Neural cell (in vitro differentiated cells): ENCODE data around the gene TRAPPC14. TPM values are rescaled to one million over a fixed set of nuclear protein-coding genes. Genes with fewer than 3 reads are reported as not detected.

ENCODE experiments used
- H2AFZ ChIP-seq: fragments of 200-600, 300-800 bp; sonication (generic), shearing (Covaris generic); 2 replicates; pipeline ENCODE4 v1.6.0; 2014; ENCODE audit warnings: low read depth, mild to moderate bottlenecking, antibody characterized with exemption, low read length, moderate library complexity
- H3F3A ChIP-seq: fragments of 200-600 bp; shearing (Covaris generic); 2 replicates; pipeline ENCODE4 v1.6.1; 2016; ENCODE audit warnings: mild to moderate bottlenecking, moderate library complexity, mixed read lengths, antibody characterized with exemption, low read length; ENCODE audit not compliant: insufficient read depth, poor library complexity, severe bottlenecking
- H3K27ac ChIP-seq: fragments of 200-600, 300-800 bp; sonication (generic), shearing (Covaris generic); 2 replicates; pipeline ENCODE4 v1.5.1; 2014; ENCODE audit warnings: mild to moderate bottlenecking, low read length, moderate library complexity
- H3K27me3 ChIP-seq: fragments of 300-800, 200-600 bp; sonication (generic), shearing (Covaris generic); 2 replicates; pipeline ENCODE4 v1.6.0; 2014; ENCODE audit warnings: mild to moderate bottlenecking, low read depth, low read length, moderate library complexity; ENCODE audit not compliant: insufficient read depth
- H3K36me3 ChIP-seq: fragments of 300-800, 200-600 bp; sonication (generic), shearing (Covaris generic); 2 replicates; pipeline ENCODE4 v1.5.1; 2014; ENCODE audit warnings: mild to moderate bottlenecking, antibody characterized with exemption, low read length, moderate library complexity; ENCODE audit not compliant: insufficient read depth
- H3K4me2 ChIP-seq: fragments of 300-800, 200-600 bp; sonication (generic), shearing (Covaris generic); 2 replicates; pipeline ENCODE4 v1.6.0; 2014; ENCODE audit warnings: mild to moderate bottlenecking, low read length
- H3K4me3 ChIP-seq: fragments of 300-800, 200-600 bp; sonication (generic), shearing (Covaris generic); 2 replicates; pipeline ENCODE4 v1.5.1; 2014; ENCODE audit warnings: mild to moderate bottlenecking, low read length, moderate library complexity
- H3K79me2 ChIP-seq: fragments of 200-600 bp; shearing (Covaris generic); replicated peaks from 2 replicates; pipeline ENCODE4 v1.6.0; 2014; ENCODE audit warnings: mild to moderate bottlenecking, low read length, moderate library complexity; ENCODE audit not compliant: insufficient read depth
- H3K9ac ChIP-seq: fragments of 300-800, 200-600 bp; sonication (generic), shearing (Covaris generic); 2 replicates; pipeline ENCODE4 v1.6.1; 2016; ENCODE audit warnings: mild to moderate bottlenecking, low read length, mixed read lengths
- H3K9me2 ChIP-seq: fragments of 200-600 bp; shearing (Covaris generic); 2 replicates; pipeline ENCODE4 v1.6.1; 2016; ENCODE audit warnings: mild to moderate bottlenecking, low read length, mixed read lengths; ENCODE audit not compliant: insufficient read depth
- H3K9me3 ChIP-seq: fragments of 200-600, 300-800 bp; sonication (generic), shearing (Covaris generic); 2 replicates; pipeline ENCODE4 v1.6.1; 2016; ENCODE audit warnings: mild to moderate bottlenecking, mixed run types, low read length, moderate library complexity, mixed read lengths
- H4K20me1 ChIP-seq: fragments of 200-600 bp; shearing (Covaris generic); 2 replicates; pipeline ENCODE4 v1.6.1; 2016; ENCODE audit warnings: mild to moderate bottlenecking, mixed run types; ENCODE audit not compliant: insufficient read depth
- CTCF ChIP-seq: fragments of 450-650 bp; IDR thresholded peaks from 2 replicates; pipeline ENCODE4 v1.5.1; 2014; ENCODE audit warnings: antibody characterized with exemption, mild to moderate bottlenecking, moderate library complexity; ENCODE audit not compliant: poor library complexity, severe bottlenecking
- EP300 ChIP-seq: fragments of 450-650 bp; conservative IDR thresholded peaks from 2 replicates; pipeline ENCODE4 v1.6.1; 2014; ENCODE audit warnings: antibody characterized with exemption, mild to moderate bottlenecking, moderate library complexity; ENCODE audit not compliant: poor library complexity, severe bottlenecking
- EZH2 ChIP-seq: fragments of 200-600, 300-800 bp; shearing (Covaris generic), sonication (generic); IDR thresholded peaks from 2 replicates; pipeline ENCODE4 v1.6.1; 2014; ENCODE audit warnings: antibody characterized with exemption, low read length, borderline replicate concordance, mild to moderate bottlenecking; ENCODE audit not compliant: insufficient read depth, poor library complexity, severe bottlenecking
- MXI1 ChIP-seq: fragments of 450-650 bp; conservative IDR thresholded peaks from 2 replicates; pipeline ENCODE4 v1.6.1; 2014; ENCODE audit warnings: antibody characterized with exemption, mild to moderate bottlenecking; ENCODE audit not compliant: poor library complexity, severe bottlenecking
- POLR2AphosphoS5 ChIP-seq: IDR thresholded peaks from 2 replicates; pipeline ENCODE4 v1.6.1; 2012
- RAD21 ChIP-seq: fragments of 450-650 bp; conservative IDR thresholded peaks from 2 replicates; pipeline ENCODE4 v1.6.1; 2014; ENCODE audit warnings: antibody characterized with exemption, mild to moderate bottlenecking, moderate library complexity
- REST ChIP-seq: IDR thresholded peaks from 2 replicates; pipeline ENCODE4 v1.6.1; 2012; ENCODE audit warnings: borderline replicate concordance
- SMC3 ChIP-seq: fragments of 450-650 bp; conservative IDR thresholded peaks from 2 replicates; pipeline ENCODE4 v1.6.1; 2014; ENCODE audit warnings: antibody characterized with exemption, mild to moderate bottlenecking, moderate library complexity; ENCODE audit not compliant: poor library complexity
- TAF1 ChIP-seq: IDR thresholded peaks from 2 replicates; pipeline ENCODE4 v1.6.1; 2012; ENCODE audit warnings: low read depth
- polyA plus RNA-seq: library from polyadenylated mRNA; depleted of rRNA; stranded (reverse); fragments of >200 nt; gene quantifications from 2 replicates; pipeline ENCODE4 v1.2.3, GENCODE V29; 2014

The TRAPPC14 gene
- polyA plus RNA-seq, 1 donor from 2014 or later: 26.7 TPM

GRCh38 chr7:100109521-100110163 lies 48.9 kb downstream of the TRAPPC14 start:
- H3K9me3 ChIP-seq: no peaks in the 10 kb centered on the region
- no peak overlapping the region for H3K4me2 ChIP-seq
- no peak overlapping the region for H3K9ac ChIP-seq
- H3K36me3 ChIP-seq: no peaks in the 10 kb centered on the region
- no peak overlapping the region for H2AFZ ChIP-seq
- H3F3A ChIP-seq: no peaks in the 10 kb centered on the region
- H3K9me2 ChIP-seq: no peaks in the 10 kb centered on the region
- no peak overlapping the region for H3K4me3 ChIP-seq
- no peaks in the 10 kb centered on the region for H3K79me2 ChIP-seq
- no peak for TF ChIP-seq RAD21
- no peak for TF ChIP-seq TAF1
- TF ChIP-seq SMC3: no peak
- TF ChIP-seq EZH2: no peak
- TF ChIP-seq CTCF: no peak
- TF ChIP-seq REST: no peak
- no peak for TF ChIP-seq MXI1
- no peak for TF ChIP-seq POLR2AphosphoS5
- no peak for TF ChIP-seq EP300
- H3K27ac ChIP-seq: no peak overlapping the region
- H3K27me3 ChIP-seq: no peaks in the 10 kb centered on the region
- no peaks in the 10 kb centered on the region for H4K20me1 ChIP-seq

GRCh38 chr7:100107890-100108289 lies 50.6 kb downstream of the TRAPPC14 start:
- Histone ChIP-seq H3K9me3 (no peaks in the 10 kb centered on the region), H3K36me3 (no peaks in the 10 kb centered on the region), H3K4me2 (no peak overlapping the region), H3K4me3 (no peak overlapping the region), H3K79me2 (no peaks in the 10 kb centered on the region), H3K27ac (no peak overlapping the region), H3K9me2 (no peaks in the 10 kb centered on the region), H2AFZ (no peak overlapping the region), H4K20me1 (no peaks in the 10 kb centered on the region), H3K27me3 (no peaks in the 10 kb centered on the region), H3F3A (no peaks in the 10 kb centered on the region), H3K9ac (no peak overlapping the region)
- TF ChIP-seq POLR2AphosphoS5 (no peak), SMC3 (no peak), EZH2 (no peak), CTCF (no peak), REST (no peak), RAD21 (no peak), EP300 (no peak), MXI1 (no peak), TAF1 (no peak)
